SK-N-SH treated with all-trans-retinoic acid at 6 μM for 48 hours (cell line): ENCODE data around the gene PAPSS2.

ENCODE experiments used
- ATAC-seq: fragments of 200-7000 bp; cut with Tn5 transposase; 3 replicates; pipeline ENCODE4 v1.9.1; 2020; ENCODE audit warnings: mild to moderate bottlenecking, moderate library complexity
- BACH2 ChIP-seq: fragments of 250-450 bp; sonication (Bioruptor Pico); IDR thresholded peaks from 2 replicates; pipeline ENCODE4 v1.9.0; 2021; ENCODE audit warnings: mild to moderate bottlenecking, borderline replicate concordance
- CREB5 ChIP-seq: fragments of 250-450 bp; sonication (Bioruptor Pico); IDR thresholded peaks from 2 replicates; pipeline ENCODE4 v1.5.1; 2020; ENCODE audit warnings: low read depth, mild to moderate bottlenecking, moderate library complexity
- CSDC2 ChIP-seq: fragments of 250-450 bp; sonication (Bioruptor Pico); IDR thresholded peaks from 2 replicates; pipeline ENCODE4 v1.5.0; 2020; ENCODE audit warnings: mild to moderate bottlenecking, moderate library complexity
- CSRNP3 ChIP-seq: fragments of 250-450 bp; sonication (Bioruptor Pico); IDR thresholded peaks from 2 replicates; pipeline ENCODE4 v1.5.1; 2021; ENCODE audit warnings: mild to moderate bottlenecking, moderate library complexity
- ESRRG ChIP-seq: fragments of 250-450 bp; sonication (Bioruptor Pico); IDR thresholded peaks from 2 replicates; pipeline ENCODE4 v1.6.1; 2021; ENCODE audit warnings: mild to moderate bottlenecking
- ISL1 ChIP-seq: fragments of 250-450 bp; sonication (Bioruptor Pico); IDR thresholded peaks from 2 replicates; pipeline ENCODE4 v2.1.2; 2022; ENCODE audit warnings: mild to moderate bottlenecking, moderate library complexity
- OSR1 ChIP-seq: fragments of 250-450 bp; sonication (Bioruptor Pico); IDR thresholded peaks from 2 replicates; pipeline ENCODE4 v1.8.0; 2022; ENCODE audit warnings: moderate library complexity, mild to moderate bottlenecking, inconsistent platforms
- RARB ChIP-seq: fragments of 250-450 bp; sonication (Bioruptor Pico); IDR thresholded peaks from 2 replicates; pipeline ENCODE4 v1.8.0; 2021; ENCODE audit warnings: mild to moderate bottlenecking, moderate library complexity
- TCF4 ChIP-seq: fragments of 250-450 bp; sonication (Bioruptor Pico); IDR thresholded peaks from 2 replicates; pipeline ENCODE4 v1.8.0; 2021; ENCODE audit warnings: mild to moderate bottlenecking, moderate library complexity, borderline replicate concordance
- TOX ChIP-seq: fragments of 250-450 bp; sonication (Bioruptor Pico); IDR thresholded peaks from 2 replicates; pipeline ENCODE4 v1.8.0; 2021; ENCODE audit warnings: mild to moderate bottlenecking, moderate library complexity, borderline replicate concordance
- ZC3H10 ChIP-seq: fragments of 250-450 bp; sonication (Bioruptor Pico); IDR thresholded peaks from 2 replicates; pipeline ENCODE4 v1.5.1; 2021; ENCODE audit warnings: mild to moderate bottlenecking, moderate library complexity
- ZFP3 ChIP-seq: fragments of 250-450 bp; sonication (Bioruptor Pico); IDR thresholded peaks from 2 replicates; pipeline ENCODE4 v1.5.0; 2020; ENCODE audit warnings: mild to moderate bottlenecking, moderate library complexity
- ZFP30 ChIP-seq: fragments of 450-650 bp; formaldehyde crosslinking; IDR thresholded peaks from 2 replicates; pipeline ENCODE4 v1.5.0; 2022; ENCODE audit warnings: mild to moderate bottlenecking, moderate library complexity
- ZNF70 ChIP-seq: fragments of 450-650 bp; formaldehyde crosslinking; IDR thresholded peaks from 2 replicates; pipeline ENCODE4 v1.5.0; 2020; ENCODE audit warnings: mild to moderate bottlenecking, moderate library complexity
- ZNF8 ChIP-seq: fragments of 450-650 bp; formaldehyde crosslinking; IDR thresholded peaks from 2 replicates; pipeline ENCODE4 v1.5.0; 2020; ENCODE audit warnings: mild to moderate bottlenecking, moderate library complexity
- TF ChIP-seq, protein P1 (sequence below): fragments of 250-450 bp; sonication (Bioruptor Pico); IDR thresholded peaks from 2 replicates; pipeline ENCODE4 v1.8.0; 2021; ENCODE audit warnings: low read depth, mild to moderate bottlenecking, moderate library complexity, borderline replicate concordance
- TF ChIP-seq, protein P2 (sequence below): fragments of 250-450 bp; sonication (Bioruptor Pico); IDR thresholded peaks from 2 replicates; pipeline ENCODE4 v1.5.0; 2020; ENCODE audit warnings: mild to moderate bottlenecking, moderate library complexity
- TF ChIP-seq, protein P3 (sequence below): fragments of 250-450 bp; sonication (Bioruptor Pico); IDR thresholded peaks from 2 replicates; pipeline ENCODE4 v1.8.0; 2020; ENCODE audit warnings: mild to moderate bottlenecking, moderate library complexity, borderline replicate concordance

The PAPSS2 gene

DNA sequence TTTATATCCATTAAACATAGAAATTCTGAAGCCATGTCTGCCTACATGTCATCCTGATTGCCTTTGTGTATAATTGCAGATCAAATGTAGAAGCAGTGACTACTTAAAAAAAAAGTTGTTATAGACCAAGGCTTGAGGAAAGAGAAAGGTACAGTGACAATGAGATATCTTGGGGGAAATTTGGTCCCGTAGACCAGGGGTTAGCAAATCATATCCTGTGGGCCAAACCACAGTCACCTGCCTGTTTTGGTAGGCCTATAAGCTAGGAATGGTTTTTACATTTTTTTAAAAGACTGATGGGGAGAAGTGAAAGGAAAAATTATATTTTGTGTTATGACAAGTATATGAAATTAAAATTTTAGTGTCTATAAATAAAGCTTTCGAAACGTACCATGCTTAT, 12.9 kb downstream of the PAPSS2 start:
- no peak for ATAC-seq
- TF ChIP-seq TCF4 (no peak), ZFP30 (CRISPR knock-in tag) (no peak), ISL1 (CRISPR knock-in tag) (no peak), CSRNP3 (CRISPR knock-in tag) (no peak), ZNF70 (CRISPR knock-in tag) (no peak), TOX (CRISPR knock-in tag) (no peak), ESRRG (CRISPR knock-in tag) (no peak), CSDC2 (CRISPR knock-in tag) (no peak)
- TF ChIP-seq, protein P1, sequence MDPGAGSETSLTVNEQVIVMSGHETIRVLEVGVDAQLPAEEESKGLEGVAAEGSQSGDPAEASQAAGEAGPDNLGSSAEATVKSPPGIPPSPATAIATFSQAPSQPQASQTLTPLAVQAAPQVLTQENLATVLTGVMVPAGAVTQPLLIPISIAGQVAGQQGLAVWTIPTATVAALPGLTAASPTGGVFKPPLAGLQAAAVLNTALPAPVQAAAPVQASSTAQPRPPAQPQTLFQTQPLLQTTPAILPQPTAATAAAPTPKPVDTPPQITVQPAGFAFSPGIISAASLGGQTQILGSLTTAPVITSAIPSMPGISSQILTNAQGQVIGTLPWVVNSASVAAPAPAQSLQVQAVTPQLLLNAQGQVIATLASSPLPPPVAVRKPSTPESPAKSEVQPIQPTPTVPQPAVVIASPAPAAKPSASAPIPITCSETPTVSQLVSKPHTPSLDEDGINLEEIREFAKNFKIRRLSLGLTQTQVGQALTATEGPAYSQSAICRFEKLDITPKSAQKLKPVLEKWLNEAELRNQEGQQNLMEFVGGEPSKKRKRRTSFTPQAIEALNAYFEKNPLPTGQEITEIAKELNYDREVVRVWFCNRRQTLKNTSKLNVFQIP = no peak

- peak; percentile 46 for ATAC-seq
- TF ChIP-seq TCF4 = no peak
- no peak for TF ChIP-seq CREB5 (CRISPR knock-in tag)
- no peak for TF ChIP-seq BACH2 (CRISPR knock-in tag)
- TF ChIP-seq ISL1 (CRISPR knock-in tag) = no peak
- TF ChIP-seq ZNF8 (CRISPR knock-in tag) = no peak
- TF ChIP-seq RARB (CRISPR knock-in tag) = no peak
- TF ChIP-seq, protein P2, sequence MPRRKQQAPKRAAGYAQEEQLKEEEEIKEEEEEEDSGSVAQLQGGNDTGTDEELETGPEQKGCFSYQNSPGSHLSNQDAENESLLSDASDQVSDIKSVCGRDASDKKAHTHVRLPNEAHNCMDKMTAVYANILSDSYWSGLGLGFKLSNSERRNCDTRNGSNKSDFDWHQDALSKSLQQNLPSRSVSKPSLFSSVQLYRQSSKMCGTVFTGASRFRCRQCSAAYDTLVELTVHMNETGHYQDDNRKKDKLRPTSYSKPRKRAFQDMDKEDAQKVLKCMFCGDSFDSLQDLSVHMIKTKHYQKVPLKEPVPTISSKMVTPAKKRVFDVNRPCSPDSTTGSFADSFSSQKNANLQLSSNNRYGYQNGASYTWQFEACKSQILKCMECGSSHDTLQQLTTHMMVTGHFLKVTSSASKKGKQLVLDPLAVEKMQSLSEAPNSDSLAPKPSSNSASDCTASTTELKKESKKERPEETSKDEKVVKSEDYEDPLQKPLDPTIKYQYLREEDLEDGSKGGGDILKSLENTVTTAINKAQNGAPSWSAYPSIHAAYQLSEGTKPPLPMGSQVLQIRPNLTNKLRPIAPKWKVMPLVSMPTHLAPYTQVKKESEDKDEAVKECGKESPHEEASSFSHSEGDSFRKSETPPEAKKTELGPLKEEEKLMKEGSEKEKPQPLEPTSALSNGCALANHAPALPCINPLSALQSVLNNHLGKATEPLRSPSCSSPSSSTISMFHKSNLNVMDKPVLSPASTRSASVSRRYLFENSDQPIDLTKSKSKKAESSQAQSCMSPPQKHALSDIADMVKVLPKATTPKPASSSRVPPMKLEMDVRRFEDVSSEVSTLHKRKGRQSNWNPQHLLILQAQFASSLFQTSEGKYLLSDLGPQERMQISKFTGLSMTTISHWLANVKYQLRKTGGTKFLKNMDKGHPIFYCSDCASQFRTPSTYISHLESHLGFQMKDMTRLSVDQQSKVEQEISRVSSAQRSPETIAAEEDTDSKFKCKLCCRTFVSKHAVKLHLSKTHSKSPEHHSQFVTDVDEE (CRISPR knock-in tag) = no peak
These were observed 15.3 kb downstream of the PAPSS2 start for GRCh38 chr10:87674943-87675342.

DNA sequence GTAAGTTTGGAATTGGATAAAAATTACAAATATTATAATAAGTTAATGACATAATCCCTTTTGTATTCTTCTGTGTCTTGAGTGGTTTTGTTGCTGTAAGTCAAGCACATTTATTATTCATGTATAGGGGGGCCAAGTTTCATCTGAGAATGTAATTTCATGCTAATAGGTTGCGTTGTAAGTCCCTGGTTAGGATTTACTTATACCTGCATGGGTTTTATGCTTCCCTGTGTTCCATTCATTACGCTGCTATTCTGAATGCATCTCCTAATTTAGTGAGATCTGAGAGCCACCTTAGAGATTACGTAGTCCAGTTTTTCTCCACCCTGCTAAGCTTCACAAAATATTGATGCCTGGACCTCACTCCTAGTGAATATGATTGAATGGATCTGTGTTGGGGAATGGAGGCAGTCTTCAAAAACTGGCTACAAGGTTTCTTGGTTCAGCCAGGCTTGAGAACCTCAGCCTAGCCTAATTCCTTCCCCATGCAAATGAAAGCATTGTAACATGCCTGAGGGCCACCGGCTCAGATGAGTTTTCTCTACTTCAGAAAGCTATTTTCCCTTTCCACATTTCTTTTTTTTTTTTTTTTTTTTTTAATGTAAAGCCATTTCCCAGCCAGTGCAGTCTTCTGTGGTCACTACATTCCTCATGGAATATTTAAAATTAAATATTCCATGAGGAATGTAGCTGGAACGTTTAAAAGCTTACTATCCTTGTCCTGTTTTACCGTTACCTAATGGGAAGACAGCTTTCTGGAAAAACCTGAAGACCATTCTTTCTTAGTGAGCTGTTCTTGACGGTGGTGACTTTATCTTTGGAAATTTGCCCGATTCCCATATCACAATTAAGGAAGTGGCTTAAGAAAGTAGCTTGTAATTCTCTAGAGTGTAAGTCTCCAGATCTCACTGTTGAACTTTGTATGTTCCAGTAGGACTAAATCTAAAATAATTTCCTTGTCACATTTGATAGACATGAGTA, 16.0 kb downstream of the PAPSS2 start:
- peak; percentile 78 for ATAC-seq

DNA sequence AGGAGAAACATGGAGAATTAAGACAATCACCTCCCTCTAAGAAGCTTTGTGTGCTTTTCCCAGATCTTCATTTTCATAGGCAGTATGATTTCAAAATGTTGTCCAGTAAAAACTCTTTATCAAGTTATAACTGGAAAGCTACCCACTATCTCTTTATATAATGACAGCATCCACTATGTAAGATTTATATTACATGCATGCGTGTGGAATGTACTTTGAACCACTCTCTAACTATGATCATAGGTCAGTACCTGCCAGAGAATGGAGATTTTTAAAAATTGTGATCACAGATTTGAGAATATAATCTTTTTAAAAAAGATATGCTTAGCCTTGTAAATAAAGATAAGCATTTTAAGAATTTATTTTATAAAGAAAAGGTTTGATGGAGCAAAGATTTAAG, 17.9 kb downstream of the PAPSS2 start:
- no peak for TF ChIP-seq OSR1 (CRISPR knock-in tag)
- TF ChIP-seq ZFP3 = no peak
- TF ChIP-seq, protein P3, sequence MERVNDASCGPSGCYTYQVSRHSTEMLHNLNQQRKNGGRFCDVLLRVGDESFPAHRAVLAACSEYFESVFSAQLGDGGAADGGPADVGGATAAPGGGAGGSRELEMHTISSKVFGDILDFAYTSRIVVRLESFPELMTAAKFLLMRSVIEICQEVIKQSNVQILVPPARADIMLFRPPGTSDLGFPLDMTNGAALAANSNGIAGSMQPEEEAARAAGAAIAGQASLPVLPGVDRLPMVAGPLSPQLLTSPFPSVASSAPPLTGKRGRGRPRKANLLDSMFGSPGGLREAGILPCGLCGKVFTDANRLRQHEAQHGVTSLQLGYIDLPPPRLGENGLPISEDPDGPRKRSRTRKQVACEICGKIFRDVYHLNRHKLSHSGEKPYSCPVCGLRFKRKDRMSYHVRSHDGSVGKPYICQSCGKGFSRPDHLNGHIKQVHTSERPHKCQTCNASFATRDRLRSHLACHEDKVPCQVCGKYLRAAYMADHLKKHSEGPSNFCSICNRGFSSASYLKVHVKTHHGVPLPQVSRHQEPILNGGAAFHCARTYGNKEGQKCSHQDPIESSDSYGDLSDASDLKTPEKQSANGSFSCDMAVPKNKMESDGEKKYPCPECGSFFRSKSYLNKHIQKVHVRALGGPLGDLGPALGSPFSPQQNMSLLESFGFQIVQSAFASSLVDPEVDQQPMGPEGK (CRISPR knock-in tag) = no peak
- no peak for TF ChIP-seq ISL1 (CRISPR knock-in tag)
- TF ChIP-seq, all 23 proteins: peak for 0

More for the DNA sequence above, 16.0 kb downstream of the PAPSS2 start:
- TF ChIP-seq ISL1 (CRISPR knock-in tag) (peak; percentile 64), CSDC2 (CRISPR knock-in tag) (0 out of 2 replicates have a peak, but pooled peaks have one; percentile 33), ZC3H10 (0 out of 2 replicates have a peak, but pooled peaks have one; percentile 53), ZFP3 (no peak)
- TF ChIP-seq, all 23 proteins: peak for 3

More for the DNA sequence above, 17.9 kb downstream of the PAPSS2 start:
- ATAC-seq = no peak
